GM19351 (cell line): Measurements from ENCODE around the gene TEKTIP1.

Experiments used
- ATAC-seq: cut with Tn5 transposase; IDR thresholded peaks from one replicate; pipeline ENCODE4 v1.9.1; 2021; ENCODE audit warnings: mild to moderate bottlenecking, moderate library complexity; ENCODE audit not compliant: unreplicated experiment

The TEKTIP1 gene

GRCh38 chr19:3536429-3537100 lies 2.4 kb upstream of the TEKTIP1 start:
- ATAC-seq = no peak

- ATAC-seq = no peak
Observed at GRCh38 chr19:3537101-3537437, 1.9 kb upstream of the TEKTIP1 start.

GRCh38 chr19:3537438-3538240 lies 1.3 kb upstream of the TEKTIP1 start:
- no peak for ATAC-seq

GRCh38 chr19:3538258-3538929 lies 580 bp upstream of the TEKTIP1 start:
- ATAC-seq = no peak

GRCh38 chr19:3539756-3540118 lies 763 bp downstream of the TEKTIP1 start:
- ATAC-seq = no peak

- no peak for ATAC-seq
Observed at GRCh38 chr19:3543150-3544057, 4.4 kb downstream of the TEKTIP1 start.

- ATAC-seq = no peak
Observed at GRCh38 chr19:3544058-3544376, 5.0 kb downstream of the TEKTIP1 start.

GRCh38 chr19:3544742-3545668 lies 6.0 kb downstream of the TEKTIP1 start:
- ATAC-seq = no peak

GRCh38 chr19:3545669-3546034 lies 6.7 kb downstream of the TEKTIP1 start:
- ATAC-seq = no peak

- ATAC-seq = no peak
Observed at GRCh38 chr19:3546119-3546518, 7.1 kb downstream of the TEKTIP1 start.

- ATAC-seq = no peak
Observed at GRCh38 chr19:3547301-3547731, 8.3 kb downstream of the TEKTIP1 start.

GRCh38 chr19:3547767-3548282 lies 8.9 kb downstream of the TEKTIP1 start:
- no peak for ATAC-seq

- no peak for ATAC-seq
Observed at GRCh38 chr19:3548606-3549005, 9.6 kb downstream of the TEKTIP1 start.

GRCh38 chr19:3549816-3550215 lies 10.8 kb downstream of the TEKTIP1 start:
- ATAC-seq = no peak

GRCh38 chr19:3550947-3551791 lies 12.2 kb downstream of the TEKTIP1 start:
- ATAC-seq = no peak

GRCh38 chr19:3551792-3552095 lies 12.8 kb downstream of the TEKTIP1 start:
- no peak for ATAC-seq

- no peak for ATAC-seq
Observed at GRCh38 chr19:3554254-3555083, 15.5 kb downstream of the TEKTIP1 start.

GRCh38 chr19:3555653-3556422 lies 16.9 kb downstream of the TEKTIP1 start:
- no peak for ATAC-seq
